Mesodermal cell (in vitro differentiated cells): ENCODE data around the gene CKAP2L.

ENCODE experiments used
- H3K27ac ChIP-seq: 2 replicates; pipeline ENCODE4 v1.7.0; 2013; ENCODE audit warnings: mild to moderate bottlenecking, low read depth, low read length, moderate library complexity; ENCODE audit not compliant: severe bottlenecking
- H3K36me3 ChIP-seq: 2 replicates; pipeline ENCODE4 v1.7.1; 2013; ENCODE audit warnings: mild to moderate bottlenecking, low read length, moderate library complexity; ENCODE audit not compliant: control insufficient read depth, insufficient read depth
- H3K4me1 ChIP-seq: one replicate; pipeline ENCODE4 v1.7.1; 2013; ENCODE audit warnings: mild to moderate bottlenecking, low read length; ENCODE audit not compliant: insufficient read depth, control insufficient read depth, poor library complexity, severe bottlenecking
- H3K4me3 ChIP-seq: 2 replicates; pipeline ENCODE4 v1.7.0; 2013; ENCODE audit warnings: low read length, control low read depth, mild to moderate bottlenecking; ENCODE audit not compliant: insufficient read depth, poor library complexity, severe bottlenecking; ENCODE audit errors: extremely low read depth
- H3K9me3 ChIP-seq: 2 replicates; pipeline ENCODE4 v1.7.1; 2013; ENCODE audit warnings: mild to moderate bottlenecking, low read length, moderate library complexity; ENCODE audit not compliant: control insufficient read depth
- WGBS, 2 experiments: methylation state at CpG; one replicate each; pipeline ENCODE4 v1.1.5; 2013; ENCODE audit warnings: missing lambda C conversion rate in 2 of 2; ENCODE audit not compliant: insufficient coverage in 2 of 2; 5-methylcytosine and 5-hydroxymethylcytosine counted together

Gene CKAP2L

DNA sequence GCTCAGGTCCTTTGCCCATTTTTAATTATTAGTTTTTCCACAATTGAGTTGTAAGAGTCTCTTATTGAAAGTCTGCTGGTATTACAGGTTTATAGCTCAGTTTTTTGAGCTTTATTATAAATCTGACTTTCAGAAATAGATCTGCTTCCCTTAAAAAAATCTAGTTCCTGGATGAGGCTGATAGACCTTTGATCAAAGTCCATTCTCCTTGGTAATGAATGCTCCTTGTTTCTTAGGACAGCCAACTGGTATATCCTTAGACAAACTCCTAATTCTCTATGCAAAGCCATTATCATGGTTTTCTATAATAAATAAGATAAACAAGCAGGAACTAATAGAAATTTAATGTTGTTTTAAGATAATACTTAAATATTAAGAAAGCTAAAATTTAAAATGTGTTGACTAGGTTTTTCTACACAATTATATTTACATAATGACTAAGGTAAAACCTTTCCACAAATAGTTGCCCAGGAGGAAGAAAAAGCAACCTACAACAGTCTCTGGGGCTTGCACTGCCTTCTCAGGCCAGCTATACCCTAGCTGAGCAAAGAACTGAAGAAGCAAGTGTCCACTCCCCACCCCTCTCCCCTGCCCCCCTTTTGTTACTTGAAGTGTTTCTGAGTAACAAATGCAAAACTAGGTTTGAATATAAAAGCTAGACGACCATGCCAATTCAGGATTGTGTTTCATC lies 26.7 kb downstream of the CKAP2L start:
- no peak overlapping the region for H3K4me3 ChIP-seq
- WGBS, 2 experiments = 100% methylated on average over 1 of the region's 1 CpG; no CpG with 5 or more reads in 1 of the 2 experiments
- H3K9me3 ChIP-seq = no peaks in the 10 kb centered on the region
- no peak overlapping the region for H3K27ac ChIP-seq
- H3K4me1 ChIP-seq = no peaks in the 10 kb centered on the region
- peaks cover 58% of the 10 kb centered on the region for H3K36me3 ChIP-seq

DNA sequence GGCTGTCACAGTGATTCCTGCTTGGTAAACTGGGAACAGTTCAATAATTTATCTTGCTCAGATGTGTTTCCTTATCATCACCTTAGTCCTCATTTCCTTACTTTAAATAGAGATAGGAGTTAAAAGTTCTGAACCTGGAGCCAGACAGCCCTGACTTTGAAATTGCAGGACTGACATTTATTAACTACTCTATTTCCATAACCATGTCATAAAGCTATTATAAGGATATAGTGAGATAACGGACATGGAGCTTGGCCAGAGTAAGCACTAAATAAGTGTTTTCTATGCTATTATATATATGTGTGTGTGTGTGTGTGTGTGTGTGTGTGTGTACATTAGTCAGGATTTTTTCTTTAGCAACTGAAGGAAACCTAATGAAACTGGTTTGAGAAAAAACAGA lies 30.5 kb downstream of the CKAP2L start:
- H3K4me3 ChIP-seq = no peak overlapping the region
- H3K36me3 ChIP-seq = peaks cover 20% of the 10 kb centered on the region
- WGBS, 2 experiments = no CpG with 5 or more reads among the region's 1 CpG
- H3K4me1 ChIP-seq = no peaks in the 10 kb centered on the region
- H3K9me3 ChIP-seq = no peaks in the 10 kb centered on the region
- H3K27ac ChIP-seq = no peak overlapping the region

DNA sequence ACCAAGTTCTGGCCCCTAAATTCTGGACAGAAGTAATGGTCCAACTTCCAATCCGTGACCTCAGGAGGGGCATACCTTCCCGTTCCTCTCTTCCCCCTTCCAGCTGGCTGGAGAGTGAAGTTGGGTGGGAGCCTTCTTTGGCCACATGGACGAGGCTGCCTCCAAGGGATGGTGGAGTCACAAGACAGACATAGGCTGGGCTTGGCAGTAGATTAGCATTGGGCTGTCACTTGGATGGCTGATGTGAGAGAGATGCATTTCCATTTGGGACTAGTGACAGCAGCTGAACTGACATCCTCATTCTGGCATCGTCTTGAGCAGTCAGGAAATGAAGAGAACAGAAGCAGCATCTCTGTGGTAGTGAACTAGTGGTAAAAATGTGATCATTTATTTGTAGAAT lies 31.0 kb downstream of the CKAP2L start:
- Histone ChIP-seq H3K27ac (no peak overlapping the region), H3K4me3 (no peak overlapping the region), H3K9me3 (no peaks in the 10 kb centered on the region), H3K36me3 (peaks cover 16% of the 10 kb centered on the region), H3K4me1 (no peaks in the 10 kb centered on the region)
- 77 to 90% methylated on average over 2 to 4 of the region's 4 CpGs for WGBS, 2 experiments

DNA sequence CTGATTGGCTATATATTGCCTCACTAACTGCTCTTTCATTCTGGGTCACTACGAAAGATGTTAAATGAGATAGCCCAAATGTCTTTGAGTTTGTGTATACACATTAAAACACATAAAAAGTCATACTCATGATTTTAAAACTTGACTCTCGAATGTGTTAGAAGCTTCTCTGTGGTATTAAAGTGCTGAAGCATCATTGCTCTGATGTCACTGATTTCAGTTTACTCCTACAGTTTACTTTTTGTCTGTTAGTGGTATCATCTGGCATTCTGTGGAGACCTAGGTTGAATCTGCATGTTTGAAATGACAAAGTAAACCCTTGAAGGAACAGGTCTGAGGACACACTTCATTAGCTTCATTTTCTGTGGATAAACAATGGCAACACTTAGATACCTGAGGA lies 32.9 kb downstream of the CKAP2L start:
- no peaks in the 10 kb centered on the region for H3K36me3 ChIP-seq
- peaks cover 2% of the 10 kb centered on the region for H3K4me1 ChIP-seq
- no peak overlapping the region for H3K4me3 ChIP-seq
- H3K9me3 ChIP-seq = no peaks in the 10 kb centered on the region
- H3K27ac ChIP-seq = no peak overlapping the region
- WGBS, 2 experiments = no CpG with 5 or more reads among the region's 2 CpGs

DNA sequence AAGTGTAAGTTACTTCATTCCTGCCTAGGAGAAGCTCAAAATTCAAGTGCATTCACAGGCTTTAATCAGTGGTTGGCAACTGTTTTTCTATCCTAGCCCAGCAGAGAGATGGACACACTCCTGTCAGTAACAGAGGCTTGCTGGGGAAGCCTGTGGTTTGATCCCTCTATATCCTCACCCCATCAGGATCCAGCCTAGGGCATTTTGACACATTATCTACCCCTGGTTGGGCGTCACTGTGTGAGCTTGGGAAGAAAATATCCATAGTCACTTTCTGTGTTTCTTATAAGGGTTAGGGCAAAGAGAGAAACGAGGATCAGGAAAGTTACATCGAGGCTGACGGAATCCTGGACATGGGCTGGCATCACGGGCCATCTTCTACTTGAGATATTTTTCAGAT lies 33.6 kb downstream of the CKAP2L start:
- H3K4me1 ChIP-seq = peaks cover 4% of the 10 kb centered on the region
- WGBS, 2 experiments = 80 to 90% methylated on average over 1 to 2 of the region's 5 CpGs
- no peak overlapping the region for H3K27ac ChIP-seq
- no peak overlapping the region for H3K4me3 ChIP-seq
- no peaks in the 10 kb centered on the region for H3K36me3 ChIP-seq
- H3K9me3 ChIP-seq = no peaks in the 10 kb centered on the region

DNA sequence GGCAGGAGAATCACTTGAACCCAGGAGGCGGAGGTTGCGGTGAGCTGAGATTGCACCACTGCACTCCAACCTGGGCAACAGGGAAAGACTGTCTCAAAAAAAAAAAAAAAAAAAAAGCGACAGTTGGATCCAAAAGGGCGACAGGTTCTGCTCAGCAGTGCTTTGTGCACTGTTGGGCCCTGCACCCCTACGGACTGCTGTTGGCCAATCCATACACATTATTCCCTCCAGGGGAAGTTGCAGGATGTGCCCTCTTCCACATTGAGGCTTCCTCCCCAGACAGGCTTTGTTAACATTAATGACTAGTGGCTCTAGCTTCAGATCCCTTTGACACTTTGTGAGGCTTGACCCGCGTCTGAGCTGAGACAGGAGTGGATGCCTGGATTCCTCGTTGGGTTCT lies 34.2 kb downstream of the CKAP2L start:
- H3K4me3 ChIP-seq = no peak overlapping the region
- H3K27ac ChIP-seq = no peak overlapping the region
- peaks cover 4% of the 10 kb centered on the region for H3K4me1 ChIP-seq
- H3K9me3 ChIP-seq = no peaks in the 10 kb centered on the region
- 94 to 95% methylated on average over 3 to 7 of the region's 8 CpGs for WGBS, 2 experiments
- H3K36me3 ChIP-seq = no peaks in the 10 kb centered on the region

DNA sequence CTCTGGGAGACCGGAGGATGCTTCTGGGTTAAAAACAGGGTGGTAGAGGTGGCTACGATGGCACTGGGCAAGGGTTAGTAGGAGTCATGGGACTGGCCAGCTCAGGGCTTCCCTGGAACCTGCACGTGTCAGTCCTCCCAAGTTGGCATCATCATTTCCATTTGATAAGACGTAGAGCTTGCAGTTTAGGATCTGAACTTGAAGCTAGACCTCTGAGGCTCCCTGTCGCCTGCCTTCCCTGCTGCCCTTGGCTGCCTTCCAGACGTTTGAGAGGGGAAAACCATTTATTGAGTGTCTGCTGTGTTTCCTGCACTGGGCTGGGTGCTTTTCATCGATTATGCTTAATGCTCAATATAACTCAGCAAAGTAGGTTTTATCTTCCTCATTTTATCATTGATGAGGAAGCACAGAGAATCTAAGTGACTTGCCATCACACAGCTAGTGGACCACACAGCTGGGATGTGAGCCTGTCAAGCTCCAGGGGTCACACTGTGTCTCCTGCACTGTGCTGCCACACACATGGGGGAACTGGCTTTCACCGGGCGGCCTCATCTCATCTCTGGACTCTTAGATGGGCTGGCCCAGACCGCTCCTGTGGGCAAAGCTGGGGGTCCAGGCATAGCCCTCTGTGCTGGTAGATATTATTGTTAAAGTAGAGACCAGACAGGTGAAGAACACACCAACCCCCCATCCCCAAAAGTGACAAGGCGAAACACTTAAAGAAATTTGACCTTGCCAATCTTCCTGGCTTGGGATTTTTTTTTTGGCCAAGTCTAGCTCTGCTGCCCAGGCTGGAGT lies 35.8 kb downstream of the CKAP2L start:
- H3K4me1 ChIP-seq = peaks cover 4% of the 10 kb centered on the region
- H3K4me3 ChIP-seq = no peak overlapping the region
- H3K27ac ChIP-seq = no peak overlapping the region
- 80 to 86% methylated on average over 7 to 8 of the region's 11 CpGs for WGBS, 2 experiments
- no peaks in the 10 kb centered on the region for H3K9me3 ChIP-seq
- no peaks in the 10 kb centered on the region for H3K36me3 ChIP-seq

DNA sequence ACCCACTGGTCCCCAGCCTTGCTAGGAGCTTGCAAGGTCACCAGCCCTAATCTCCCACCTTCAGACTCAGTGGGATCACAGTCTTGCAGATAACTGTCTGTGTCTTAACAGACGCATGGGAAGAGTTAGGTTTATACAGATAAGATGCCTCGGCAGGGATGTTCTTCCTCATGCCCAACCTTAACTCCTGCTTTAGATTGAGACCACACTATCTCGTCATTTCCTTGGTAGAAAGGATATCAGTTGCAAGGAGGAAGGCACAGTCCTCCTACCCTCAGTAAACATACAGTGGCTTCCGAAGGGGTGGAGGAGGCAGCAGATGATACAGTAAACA lies 36.4 kb downstream of the CKAP2L start:
- 72% methylated on average over 3 of the region's 4 CpGs; no CpG with 5 or more reads in 1 of the 2 experiments for WGBS, 2 experiments
- Histone ChIP-seq H3K36me3 (no peaks in the 10 kb centered on the region), H3K27ac (no peak overlapping the region), H3K9me3 (no peaks in the 10 kb centered on the region), H3K4me3 (no peak overlapping the region), H3K4me1 (peaks cover 4% of the 10 kb centered on the region)

DNA sequence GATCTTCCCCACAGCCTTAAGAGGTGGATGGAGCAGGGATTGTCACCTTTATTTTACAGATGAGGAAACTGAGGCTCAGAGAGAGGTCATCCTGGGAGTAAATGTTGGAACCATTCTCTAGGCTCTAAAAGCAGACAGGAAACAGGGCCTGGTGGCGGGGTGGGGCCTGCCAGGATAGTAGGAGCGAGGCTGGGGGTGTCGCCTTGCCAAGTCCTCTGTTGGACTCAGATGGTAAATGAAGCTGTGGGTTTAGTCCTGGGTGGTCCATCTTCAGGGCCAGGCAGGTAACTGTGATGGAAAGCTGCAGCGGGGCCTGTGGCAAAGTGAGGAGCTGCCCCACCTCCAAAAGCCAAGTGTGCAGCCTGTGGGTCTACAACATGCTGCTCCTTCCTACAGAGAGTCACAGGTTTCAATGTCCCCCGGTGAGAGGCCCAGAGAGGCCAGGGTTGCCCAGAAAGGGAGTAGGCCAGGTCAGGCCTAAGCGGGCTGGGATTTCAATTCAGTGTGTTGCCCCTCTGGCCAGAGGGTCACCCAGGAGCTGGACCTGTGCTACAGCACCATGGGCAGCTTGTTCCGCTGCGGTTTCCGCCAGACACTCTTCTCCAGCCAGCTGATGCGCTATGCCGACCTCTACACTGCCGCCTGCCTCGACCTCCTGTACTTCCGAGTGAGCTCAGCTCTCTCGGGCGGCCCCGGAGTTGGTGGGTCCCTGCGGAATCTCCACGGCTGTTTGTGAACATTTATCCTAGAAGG lies 37.0 kb downstream of the CKAP2L start:
- peaks cover 4% of the 10 kb centered on the region for H3K4me1 ChIP-seq
- WGBS, 2 experiments = 91 to 94% methylated on average over 17 of the region's 19 CpGs
- no peaks in the 10 kb centered on the region for H3K9me3 ChIP-seq
- no peaks in the 10 kb centered on the region for H3K36me3 ChIP-seq
- no peak overlapping the region for H3K4me3 ChIP-seq
- no peak overlapping the region for H3K27ac ChIP-seq

DNA sequence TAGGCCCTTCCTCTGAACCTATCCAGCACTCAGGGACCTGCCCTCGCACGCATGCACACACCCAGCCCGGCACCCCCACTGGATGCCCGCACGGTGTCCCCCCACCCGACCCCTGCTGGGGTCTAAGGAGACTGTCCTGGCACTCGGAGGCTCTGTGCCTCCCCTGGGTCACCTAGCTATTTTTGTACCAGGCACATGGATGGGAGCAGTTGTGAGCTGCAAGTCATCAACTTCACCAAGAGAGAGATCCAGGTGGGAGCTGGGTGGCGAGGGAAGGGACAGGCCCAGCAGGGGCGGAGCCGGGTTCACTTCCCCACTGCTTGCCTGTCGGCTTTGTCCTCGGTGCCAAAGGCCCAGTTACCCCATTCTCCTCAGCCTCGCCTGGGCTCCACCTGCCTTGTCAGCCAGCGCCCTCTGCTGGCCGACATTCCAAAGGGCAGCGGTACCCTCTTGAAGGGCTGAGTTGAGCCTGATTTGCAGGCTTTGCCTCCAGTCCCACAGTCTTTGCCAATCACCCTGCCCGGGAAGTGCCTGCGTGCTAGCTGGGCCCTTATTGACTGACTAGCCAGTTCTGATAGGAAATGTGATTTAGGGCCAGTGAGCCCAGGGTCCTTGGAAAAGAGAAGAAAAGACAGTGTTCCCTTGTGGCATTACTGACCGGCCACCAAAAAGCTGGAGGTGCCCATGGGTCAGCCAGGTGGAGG lies 37.8 kb downstream of the CKAP2L start:
- WGBS, 2 experiments = 17 to 45% methylated on average over 8 to 15 of the region's 19 CpGs
- Histone ChIP-seq H3K27ac (no peak overlapping the region), H3K9me3 (no peaks in the 10 kb centered on the region), H3K4me1 (peaks cover 4% of the 10 kb centered on the region), H3K36me3 (no peaks in the 10 kb centered on the region), H3K4me3 (no peak overlapping the region)
